Left ventricle myocardium superior (tissue), 1 donor: ENCODE measurements around the gene ZBP1. TPM values are rescaled to one million over a fixed set of nuclear protein-coding genes. Genes with fewer than 3 reads are reported as not detected.
A peak's percentile ranks its signal among the peaks of the same experiment; 100 is the strongest.

ENCODE experiments used
- ATAC-seq: fragments of 200-7000 bp; cut with Tn5 transposase; one replicate; pipeline ENCODE4 v1.9.1; 2020; ENCODE audit warnings: mild to moderate bottlenecking, moderate library complexity
- DNase-seq: peaks from one replicate; pipeline ENCODE4 v3.0.0-alpha.2; 2020
- intact Hi-C: fragments of 100-400 bp; cut with micrococcal nuclease; formaldehyde crosslinking; loops from one replicate; pipeline ENCODE4 v1.11.0; 2022
- long read RNA-seq: library from polyadenylated mRNA; unstranded; transcript quantifications from one replicate; pipeline ENCODE4 v2.0.0, GENCODE V29; 2021
- total RNA-seq: library from RNA; stranded (reverse); fragmentation: NEBNext Ultra II Directional; extraction: Animal tissue kit (Norgen Biotek cat#: 25700); gene quantifications from one replicate; pipeline ENCODE4 v1.2.1, GENCODE V29; 2021
- donor health status: DM: no; HTN: yes; CAD: no; lungs with severe emphysema.

Gene ZBP1
- total RNA-seq: 0.15 TPM
- long read RNA-seq: 0 reads

DNA sequence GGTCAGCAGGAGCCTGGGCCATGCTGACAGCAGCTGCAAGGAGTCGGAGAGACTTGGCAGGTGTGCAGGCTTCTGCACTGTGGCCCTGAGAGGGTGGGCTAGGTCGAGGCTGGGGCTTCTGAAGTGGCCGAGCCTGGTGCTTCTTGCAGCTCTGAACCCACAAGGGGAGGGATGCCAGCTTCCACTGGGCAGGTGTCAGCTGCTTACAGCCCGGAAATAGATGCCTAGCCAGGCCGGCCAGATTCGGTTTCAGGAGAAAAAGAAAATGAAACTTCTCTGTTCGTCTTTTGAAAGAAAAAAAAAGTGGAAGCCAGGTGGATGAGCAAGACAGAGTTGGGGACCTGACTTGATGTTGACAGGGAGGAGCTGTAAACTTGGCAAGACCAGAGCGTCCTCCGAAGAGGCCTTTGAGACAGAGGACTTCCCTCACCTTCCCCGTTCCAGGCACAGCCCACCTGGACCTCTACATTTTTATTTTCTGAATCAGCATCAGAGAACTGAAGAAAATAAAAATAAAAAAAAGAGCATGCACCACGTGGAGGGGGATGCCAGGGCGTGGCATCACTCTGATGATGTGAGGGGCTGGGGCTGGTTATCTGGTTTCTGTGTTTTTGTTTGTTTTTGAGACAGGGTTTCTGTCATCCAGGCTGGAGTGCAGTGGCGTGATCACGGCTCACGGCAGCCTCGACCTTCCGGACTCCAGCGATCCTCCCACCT, at the start of gene ZBP1:
TSS of gene ZBP1 (minus strand) at position 153 of the 717 bp plus-strand sequence. CDS start at position 22, 131 bp downstream.
- intact Hi-C loops: no loop called here
- DNase-seq (peak; percentile 32), ATAC-seq (no peak)

- ATAC-seq: no peak
- DNase-seq: no peak
- intact Hi-C loops: no loop called here
Observed at GRCh38 chr20:57669632-57670031, 49.4 kb upstream of the ZBP1 start.

DNA sequence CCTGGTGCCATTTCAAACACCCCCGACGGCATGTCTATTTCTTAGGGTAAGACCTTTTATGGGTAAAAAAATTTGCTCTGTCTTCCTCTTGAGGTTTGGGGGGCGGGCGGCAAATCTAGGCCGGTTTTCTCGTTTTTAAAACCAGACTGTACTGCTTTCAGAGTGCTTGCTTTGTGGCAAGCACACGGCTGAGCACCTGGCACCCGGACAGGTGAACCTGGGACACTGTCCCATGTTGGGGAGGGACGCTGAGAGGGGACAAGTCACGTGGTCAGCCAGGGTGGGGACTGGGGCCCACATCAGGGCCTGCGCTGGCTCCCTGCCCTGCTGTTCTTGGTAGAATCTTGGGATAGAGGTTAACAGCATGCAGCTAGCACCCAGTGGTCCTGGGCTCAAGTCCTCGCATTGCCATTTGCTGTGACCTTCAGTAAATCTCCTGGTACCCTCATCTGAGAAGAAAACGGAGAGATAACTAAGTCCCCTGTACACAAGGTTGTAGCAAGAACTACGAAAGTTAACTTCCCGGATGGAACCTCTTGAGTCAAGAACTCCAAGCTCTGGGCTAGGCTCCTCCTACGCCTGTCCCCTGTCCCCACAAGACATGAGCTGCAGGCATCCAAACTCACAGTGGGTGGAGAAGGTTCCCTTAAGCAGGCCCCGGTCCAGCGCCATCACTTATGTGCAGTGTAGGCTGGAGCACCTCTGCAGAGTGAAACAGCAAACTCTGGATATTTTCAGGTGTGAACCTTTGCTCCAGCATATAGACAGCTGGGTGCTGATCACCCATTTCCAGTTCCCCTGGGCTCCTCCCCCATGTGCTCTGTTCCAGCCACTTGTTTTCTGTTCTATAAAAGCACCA, 47.9 kb upstream of the ZBP1 start:
- intact Hi-C loops: no loop called here
- ATAC-seq (peak; percentile 13), DNase-seq (no peak)

- DNase-seq (no peak), ATAC-seq (no peak)
- intact Hi-C loops: no loop called here
Observed at GRCh38 chr20:57667388-57667787, 47.2 kb upstream of the ZBP1 start.

DNA sequence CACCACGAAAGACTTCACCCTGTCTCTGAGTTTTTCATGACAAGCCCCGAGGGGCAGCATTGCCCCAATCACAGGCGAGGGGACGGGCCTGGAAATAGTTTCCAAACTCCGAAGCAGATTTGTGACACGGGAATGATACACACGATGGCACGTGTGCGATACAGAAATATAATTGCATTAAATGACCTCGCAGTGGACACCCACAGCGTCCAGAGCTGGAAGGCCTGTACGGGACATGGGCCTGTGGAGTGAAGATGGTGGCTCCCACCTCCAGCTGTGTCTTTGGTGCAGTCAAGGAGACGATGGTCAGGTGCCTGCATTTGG, 46.6 kb upstream of the ZBP1 start:
- ATAC-seq (no peak), DNase-seq (no peak)
- intact Hi-C loops: no loop called here

DNA sequence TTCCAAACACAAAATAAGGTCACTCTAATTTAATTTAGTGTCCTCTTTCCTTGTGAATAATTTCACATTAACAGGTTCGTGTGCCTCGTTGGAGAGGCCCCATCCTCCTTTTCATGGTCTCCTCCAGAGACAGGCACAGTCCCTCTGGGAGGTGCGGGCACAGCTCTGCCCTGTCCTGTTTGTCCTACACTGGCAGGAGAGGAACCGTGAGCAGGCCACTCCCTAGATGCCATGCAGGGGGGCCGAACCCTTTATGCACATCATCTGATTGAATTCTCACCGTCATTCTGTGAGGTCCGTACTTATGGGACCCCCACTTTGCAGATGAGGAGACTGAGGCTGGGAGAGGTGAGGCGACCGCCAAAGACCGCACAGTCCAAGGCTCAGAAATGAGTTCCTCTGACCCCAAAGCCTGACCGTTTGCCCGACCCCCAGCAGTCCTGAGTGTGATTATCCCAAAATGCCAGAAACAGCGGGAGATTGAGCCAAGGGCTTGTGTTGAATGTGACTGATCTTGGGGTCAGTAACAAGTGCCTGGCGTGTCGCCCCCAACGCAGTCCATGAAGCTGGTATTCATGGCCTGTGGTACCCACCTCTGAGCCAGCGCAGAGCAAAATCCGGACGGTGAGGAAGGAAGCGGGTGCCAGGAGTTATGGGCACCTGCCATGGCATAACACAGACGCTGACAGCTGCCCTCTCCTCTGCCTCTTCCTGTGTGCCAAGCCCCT, 46.0 kb upstream of the ZBP1 start:
- peak; percentile 21 for DNase-seq
- intact Hi-C loops: no loop called here
- no peak for ATAC-seq

GRCh38 chr20:57665589-57665971, 45.4 kb upstream of the ZBP1 start:
- DNase-seq: peak; percentile 15
- intact Hi-C loops: no loop called here
- ATAC-seq: no peak

DNA sequence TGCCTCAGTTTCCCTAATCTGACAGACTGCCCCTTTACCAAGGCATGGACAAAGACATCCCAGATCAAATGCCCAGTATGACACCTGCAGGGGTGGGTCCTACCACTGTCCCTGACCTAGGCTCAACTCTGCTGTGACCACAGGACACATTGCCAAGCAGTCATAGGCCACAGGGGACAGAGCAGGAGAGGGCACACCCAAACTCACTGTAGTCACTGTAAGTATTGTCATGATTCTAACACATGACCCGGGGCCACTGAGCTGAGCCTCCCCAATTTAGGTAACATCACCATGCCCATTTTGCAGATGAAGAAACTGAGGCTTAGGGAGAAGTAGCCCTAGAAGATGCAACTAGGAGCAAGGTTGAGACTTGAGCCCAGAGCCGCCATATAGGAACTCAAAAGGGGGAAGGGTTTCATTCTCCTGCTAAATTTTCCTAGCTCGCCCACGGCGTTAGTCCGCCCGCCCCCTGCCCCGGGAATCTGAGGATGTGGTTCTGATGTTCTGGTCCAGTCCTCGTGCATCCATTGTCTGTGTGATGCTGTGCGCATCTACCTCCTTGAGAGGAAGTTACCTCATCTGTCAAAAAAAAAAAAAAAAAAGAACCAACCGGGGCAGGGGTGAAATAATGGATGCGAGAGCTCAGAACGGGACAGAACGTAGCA, 44.8 kb upstream of the ZBP1 start:
- ATAC-seq: no peak
- intact Hi-C loops: no loop called here
- DNase-seq: peak; percentile 8

DNA sequence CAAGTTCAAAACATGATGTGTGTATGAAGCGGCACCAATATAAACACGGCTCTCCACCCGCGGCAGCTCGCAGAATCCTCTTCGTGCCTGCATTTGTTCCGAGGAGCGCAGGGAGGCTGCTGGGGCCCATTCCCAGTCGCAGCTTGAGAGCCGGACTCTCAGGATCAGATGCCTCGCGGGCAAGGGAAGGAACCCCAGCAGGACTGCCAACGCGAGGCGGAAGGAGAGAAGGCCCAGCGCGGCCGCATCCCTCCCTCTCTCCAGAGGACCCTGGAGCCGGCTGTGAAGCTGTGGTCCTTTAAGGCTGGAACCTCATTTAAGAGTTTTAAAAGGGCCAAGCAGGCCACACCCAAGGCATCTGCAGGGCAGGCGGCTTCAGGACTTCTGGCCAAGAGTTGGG, 44.2 kb upstream of the ZBP1 start:
- ATAC-seq (no peak), DNase-seq (peak; percentile 12)
- intact Hi-C loops: no loop called here

- ATAC-seq: no peak
- intact Hi-C loops: no loop called here
- DNase-seq: peak; percentile 15
Observed at GRCh38 chr20:57663681-57664451, 43.6 kb upstream of the ZBP1 start.

DNA sequence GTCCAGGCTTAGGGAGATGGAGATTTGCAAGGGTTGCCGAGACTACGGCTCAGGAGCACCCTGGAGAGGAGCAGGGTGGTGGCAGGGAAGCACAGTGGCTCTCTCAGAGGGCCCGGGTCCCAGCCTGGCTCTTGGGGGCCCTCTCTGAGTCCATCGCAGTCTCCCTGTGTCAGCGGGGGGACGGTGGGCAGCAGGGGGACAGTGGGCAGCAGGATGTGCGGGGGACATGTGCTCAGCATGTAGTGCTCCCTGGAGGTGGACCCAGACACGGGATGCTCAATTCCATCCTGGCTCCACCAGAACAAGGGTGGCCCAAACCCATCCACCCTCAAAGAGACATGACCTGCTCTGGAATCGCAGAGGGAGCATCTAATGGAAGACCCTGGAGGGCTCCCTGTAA, 43.0 kb upstream of the ZBP1 start:
- intact Hi-C loops: no loop called here
- peak; percentile 7 for DNase-seq
- ATAC-seq: no peak

GRCh38 chr20:57662456-57663240, 42.4 kb upstream of the ZBP1 start:
- ATAC-seq (no peak), DNase-seq (peak; percentile 30)
- intact Hi-C loops: no loop called here

DNA sequence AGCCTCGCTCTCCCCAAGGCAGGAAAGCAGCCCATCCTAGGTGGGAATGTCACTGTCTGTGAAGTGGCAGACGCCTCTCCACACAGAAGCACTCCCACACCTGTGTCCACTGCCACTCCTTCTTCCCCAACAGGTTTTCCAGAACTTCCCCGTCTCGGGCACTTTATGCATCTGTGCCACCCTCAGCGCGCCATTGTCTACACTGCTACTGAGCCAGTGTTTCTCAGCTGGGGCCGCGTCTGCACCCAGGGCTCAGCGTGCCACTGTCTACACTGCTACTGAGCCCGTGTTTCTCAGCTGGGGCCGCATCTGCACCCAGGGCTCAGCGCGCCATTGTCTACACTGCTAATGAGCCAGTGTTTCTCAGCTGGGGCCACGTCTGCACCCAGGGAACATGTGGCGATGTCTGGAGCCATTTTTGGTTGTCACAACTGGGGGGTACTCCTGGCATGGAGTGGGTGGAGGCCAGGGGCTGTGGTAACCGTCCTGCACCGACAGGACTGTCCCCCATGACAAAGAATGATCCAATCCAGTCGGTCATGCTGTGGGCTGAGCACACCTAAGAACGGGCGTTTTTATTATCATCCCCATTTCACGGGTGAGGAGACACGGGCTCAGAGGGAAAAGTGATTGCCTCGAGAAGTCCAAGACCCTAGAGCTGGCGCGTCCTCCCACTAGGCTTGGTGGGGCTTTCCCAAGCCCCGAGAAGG, 41.7 kb upstream of the ZBP1 start:
- ATAC-seq (no peak), DNase-seq (no peak)
- intact Hi-C loops: no loop called here

DNA sequence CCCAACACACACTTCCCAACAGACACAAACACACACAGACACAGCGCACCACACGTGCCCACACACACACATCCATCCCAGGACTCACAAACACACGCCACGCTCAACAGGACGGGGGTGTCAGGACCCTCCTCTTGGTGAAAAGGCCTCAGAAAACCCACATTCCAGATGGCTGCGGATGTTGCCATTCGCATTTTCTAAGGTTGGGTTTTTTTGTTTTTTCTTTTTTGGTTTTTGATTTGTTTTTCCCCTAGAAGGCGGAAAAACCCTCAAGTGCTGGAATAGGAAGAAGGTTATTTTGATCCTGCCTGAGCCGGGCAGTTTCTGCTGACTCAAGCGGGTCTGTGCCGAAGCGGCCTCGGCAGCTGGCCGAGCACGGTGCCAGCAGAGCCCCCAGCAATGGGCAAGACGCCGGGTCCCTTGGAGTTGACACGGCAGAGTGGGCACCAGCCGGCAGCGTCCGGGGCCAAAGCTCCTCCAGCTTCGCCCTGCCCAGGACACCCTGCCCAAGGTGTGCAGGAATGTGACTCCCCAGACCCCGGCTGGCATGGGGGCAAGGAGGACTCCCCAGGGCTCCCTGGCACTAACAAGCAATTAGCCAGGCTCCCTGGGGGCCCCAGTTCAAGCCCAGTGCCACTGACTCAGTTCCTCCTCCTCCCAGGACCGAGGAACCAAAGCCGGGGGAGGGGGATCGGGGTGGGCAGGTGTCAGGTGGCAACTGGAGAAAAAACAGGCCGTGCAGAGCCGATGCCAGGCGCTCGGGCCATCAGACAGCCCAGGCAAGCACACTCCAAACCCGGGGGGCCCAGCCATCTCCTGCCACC, 40.9 kb upstream of the ZBP1 start:
- intact Hi-C loops: no loop called here
- DNase-seq: peak; percentile 26
- ATAC-seq: no peak

GRCh38 chr20:57660181-57660921, 40.1 kb upstream of the ZBP1 start:
- intact Hi-C loops: no loop called here
- ATAC-seq: no peak
- no peak for DNase-seq
